Right lobe of liver (tissue), 4 donors: ENCODE measurements around the gene ACOT6.
"Not testable (repeated sequence)": the region's sequence is repeated elsewhere in the genome, so short reads cannot be mapped to it uniquely, and the experiment has no call there.

Source experiments
- POLR2A ChIP-seq: fragments of 450-650 bp; IDR thresholded peaks from one replicate; pipeline ENCODE4 v1.6.1; 2017; ENCODE audit warnings: antibody characterized with exemption, mild to moderate bottlenecking
- TF ChIP-seq, protein P1 (sequence below), 4 donors: fragments of 200-600 bp in 3 of 4; fragments of 450-650 bp in 1 of 4; IDR thresholded peaks; one replicate each; pipeline versions ENCODE4 v1.5.1 to v1.8.0; 2016 to 2022; ENCODE audit warnings: antibody characterized with exemption in 4 of 4, mild to moderate bottlenecking in 2 of 4
- donor health status: DM: no; HTN: no; CAD: no.
- donor health status: DM: no; HTN: no; CAD: no.
- donor health status: DM: no; HTN: yes; CAD: no.

DNA sequence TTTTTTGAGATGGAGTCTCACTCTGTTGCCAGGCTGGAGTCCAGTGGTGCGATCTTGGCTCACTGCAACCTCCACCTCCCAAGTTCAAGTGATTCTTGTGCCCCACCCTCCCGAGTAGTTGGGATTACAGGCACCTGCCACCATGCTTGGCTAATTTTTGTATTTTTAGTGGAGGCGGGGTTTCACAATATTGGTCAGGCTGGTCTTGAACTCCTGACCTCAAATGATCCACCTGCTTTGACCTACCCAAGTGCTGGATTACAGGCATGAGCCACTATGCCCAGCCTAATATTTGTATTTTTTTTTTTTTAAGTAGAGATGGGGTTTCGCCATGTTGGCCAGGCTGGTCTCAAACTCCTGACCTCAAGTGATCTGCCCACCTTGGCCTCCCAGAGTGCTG lies 38.6 kb upstream of the ACOT6 start:
- TF ChIP-seq, protein P1, sequence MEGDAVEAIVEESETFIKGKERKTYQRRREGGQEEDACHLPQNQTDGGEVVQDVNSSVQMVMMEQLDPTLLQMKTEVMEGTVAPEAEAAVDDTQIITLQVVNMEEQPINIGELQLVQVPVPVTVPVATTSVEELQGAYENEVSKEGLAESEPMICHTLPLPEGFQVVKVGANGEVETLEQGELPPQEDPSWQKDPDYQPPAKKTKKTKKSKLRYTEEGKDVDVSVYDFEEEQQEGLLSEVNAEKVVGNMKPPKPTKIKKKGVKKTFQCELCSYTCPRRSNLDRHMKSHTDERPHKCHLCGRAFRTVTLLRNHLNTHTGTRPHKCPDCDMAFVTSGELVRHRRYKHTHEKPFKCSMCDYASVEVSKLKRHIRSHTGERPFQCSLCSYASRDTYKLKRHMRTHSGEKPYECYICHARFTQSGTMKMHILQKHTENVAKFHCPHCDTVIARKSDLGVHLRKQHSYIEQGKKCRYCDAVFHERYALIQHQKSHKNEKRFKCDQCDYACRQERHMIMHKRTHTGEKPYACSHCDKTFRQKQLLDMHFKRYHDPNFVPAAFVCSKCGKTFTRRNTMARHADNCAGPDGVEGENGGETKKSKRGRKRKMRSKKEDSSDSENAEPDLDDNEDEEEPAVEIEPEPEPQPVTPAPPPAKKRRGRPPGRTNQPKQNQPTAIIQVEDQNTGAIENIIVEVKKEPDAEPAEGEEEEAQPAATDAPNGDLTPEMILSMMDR (IDR thresholded peaks at IDR 0.05) = not testable (repeated sequence)
- not testable (repeated sequence) for TF ChIP-seq POLR2A
